ENCODE measurements around the gene ERI2. TPM values are rescaled to one million over a fixed set of nuclear protein-coding genes. Genes with fewer than 3 reads are reported as not detected.

Gene ERI2, protein sequence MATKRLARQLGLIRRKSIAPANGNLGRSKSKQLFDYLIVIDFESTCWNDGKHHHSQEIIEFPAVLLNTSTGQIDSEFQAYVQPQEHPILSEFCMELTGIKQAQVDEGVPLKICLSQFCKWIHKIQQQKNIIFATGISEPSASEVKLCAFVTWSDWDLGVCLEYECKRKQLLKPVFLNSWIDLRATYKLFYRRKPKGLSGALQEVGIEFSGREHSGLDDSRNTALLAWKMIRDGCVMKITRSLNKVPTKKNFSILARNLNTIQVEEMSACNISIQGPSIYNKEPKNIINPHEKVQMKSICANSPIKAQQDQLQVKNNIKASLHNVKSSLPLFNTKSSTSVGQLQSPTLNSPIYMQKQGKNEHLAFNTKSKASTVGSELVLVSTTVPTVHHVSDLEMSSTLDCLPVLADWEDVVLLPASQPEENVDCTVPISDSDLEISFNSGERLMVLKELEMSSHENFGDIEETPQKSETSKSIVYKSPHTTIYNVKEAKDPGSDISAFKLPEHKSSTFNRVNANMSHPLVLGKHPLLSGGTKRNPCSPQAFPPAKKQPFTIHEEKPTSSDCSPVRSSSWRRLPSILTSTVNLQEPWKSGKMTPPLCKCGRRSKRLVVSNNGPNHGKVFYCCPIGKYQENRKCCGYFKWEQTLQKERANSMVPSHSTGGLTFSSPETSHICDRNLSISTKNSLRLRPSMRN
- 11.5 TPM for polyA plus RNA-seq (2013, experiment 1 of 2; ENCODE audit: insufficient read length)
- 14.0 TPM for polyA plus RNA-seq (2013, experiment 2 of 2; ENCODE audit: insufficient read length)

DNA sequence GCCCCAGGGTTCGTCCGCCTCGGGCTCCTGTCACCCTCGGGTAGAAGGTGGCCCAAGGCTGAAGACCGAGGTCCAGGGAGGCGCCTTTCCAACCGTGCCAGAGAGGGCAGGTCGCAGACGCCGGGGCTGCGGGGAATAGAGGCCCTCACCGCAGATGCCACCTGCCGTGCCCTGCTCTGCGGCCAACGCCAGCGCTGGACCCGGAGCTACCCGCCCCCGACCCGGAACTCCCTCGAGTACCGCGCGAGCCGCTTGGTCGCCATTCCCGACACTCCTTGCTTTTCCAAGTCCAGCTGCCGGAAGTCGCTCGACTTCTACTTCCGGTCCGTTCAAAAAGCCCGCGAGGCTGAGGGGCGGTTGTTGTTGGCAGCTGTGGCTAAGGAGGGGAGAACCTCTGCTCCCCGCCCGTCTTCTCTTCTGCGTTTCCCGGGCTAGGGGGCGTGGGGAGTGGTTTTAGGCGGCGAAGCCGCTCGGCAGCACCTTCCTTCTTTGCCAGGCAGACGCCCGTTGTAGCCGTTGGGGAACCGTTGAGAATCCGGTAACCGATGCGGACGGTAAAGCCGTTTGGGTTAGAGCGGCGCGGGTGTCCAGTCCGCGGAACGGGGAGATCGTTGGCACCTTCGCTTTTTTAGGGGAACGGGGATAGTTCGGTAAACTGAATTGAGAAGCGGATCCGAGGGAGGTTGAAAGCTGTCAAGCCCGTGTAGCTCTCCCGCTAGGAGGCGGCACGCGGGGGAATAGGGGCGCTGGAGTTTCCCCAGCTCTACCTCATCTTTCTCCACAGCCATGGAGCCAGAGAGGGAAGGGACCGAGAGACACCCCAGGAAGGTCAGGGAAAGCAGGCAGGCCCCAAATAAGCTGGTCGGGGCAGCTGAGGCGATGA, at the start of gene ERI2, which contains the start of gene REXO5:
Gene ERI2, minus strand, starts transcription at position 305 of the 883 bp plus-strand sequence. Its CDS starts 42 bp downstream, at position 263.
Gene REXO5, plus strand, starts transcription at position 360 of the 883 bp plus-strand sequence. Its CDS starts 427 bp downstream, at position 787.
- peak; percentile 97 for DNase-seq

DNA sequence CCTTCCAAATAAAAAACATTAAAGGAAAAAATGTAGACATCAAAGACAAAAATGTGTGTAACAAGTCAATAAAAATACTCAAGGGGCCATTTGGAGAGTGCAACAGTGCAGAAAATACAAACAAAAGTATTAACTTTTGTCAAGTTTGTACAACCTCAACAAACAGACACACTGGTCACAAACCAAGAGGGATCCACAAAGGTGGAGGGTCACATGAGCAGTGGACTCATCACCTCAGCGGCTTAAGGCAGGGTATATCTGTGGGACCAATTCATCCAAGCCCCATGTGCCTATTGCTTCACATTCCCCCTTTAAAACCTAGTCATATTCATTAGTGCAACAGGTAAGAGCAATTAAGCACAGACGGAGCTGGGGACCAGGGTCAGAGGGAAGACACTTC, 48.7 kb upstream of the ERI2 start:
- no peak for DNase-seq

DNA sequence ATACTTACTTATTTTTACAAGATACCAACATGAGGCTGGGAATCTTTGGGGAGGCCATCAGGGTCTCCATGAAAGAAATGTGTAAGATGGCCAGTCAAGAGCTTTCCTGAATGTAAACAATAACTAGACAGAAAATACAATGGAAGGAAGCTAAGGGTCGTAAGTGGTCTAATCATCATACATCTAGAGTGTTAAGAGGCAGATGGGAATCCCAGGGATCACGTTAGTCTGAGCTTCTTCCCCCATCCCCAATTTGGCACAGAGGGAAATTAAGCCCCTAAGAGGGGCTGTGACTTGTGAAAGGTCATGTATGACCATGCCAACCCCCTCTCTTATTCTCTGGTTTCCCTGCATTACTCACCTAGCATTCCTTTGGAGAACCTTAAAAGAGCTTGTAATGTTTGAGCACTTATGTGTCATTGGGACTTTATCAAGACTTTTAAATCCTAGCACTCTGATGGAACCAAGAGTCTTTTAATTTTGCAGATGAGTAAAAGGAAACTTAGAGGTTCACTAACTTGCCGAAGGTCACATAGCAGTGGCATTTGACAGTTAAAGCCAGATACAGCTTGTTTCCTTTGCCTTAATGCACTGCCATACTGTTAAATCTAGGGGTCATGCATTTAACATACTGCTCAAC, 47.8 kb upstream of the ERI2 start:
- DNase-seq, result no peak

DNA sequence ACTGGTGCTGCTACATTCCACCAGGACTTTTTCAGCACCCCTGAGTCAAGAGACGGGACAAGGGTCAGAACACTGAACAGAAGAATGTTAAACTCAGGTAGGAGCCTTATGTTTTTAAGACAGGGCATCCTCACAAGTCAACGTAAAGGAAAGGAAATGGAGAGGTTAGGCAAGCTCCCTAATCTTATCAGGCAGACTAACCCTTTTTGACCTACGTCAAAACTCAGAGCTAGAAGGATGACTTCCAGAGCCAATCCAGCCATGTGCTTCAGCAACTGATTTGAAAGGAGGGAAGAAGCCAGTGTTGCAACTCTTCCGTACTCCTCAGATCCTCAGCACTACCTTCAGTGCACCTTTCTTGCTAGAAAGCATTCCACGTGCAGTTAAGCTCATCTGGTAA, 46.9 kb upstream of the ERI2 start:
- DNase-seq, result no peak

DNA sequence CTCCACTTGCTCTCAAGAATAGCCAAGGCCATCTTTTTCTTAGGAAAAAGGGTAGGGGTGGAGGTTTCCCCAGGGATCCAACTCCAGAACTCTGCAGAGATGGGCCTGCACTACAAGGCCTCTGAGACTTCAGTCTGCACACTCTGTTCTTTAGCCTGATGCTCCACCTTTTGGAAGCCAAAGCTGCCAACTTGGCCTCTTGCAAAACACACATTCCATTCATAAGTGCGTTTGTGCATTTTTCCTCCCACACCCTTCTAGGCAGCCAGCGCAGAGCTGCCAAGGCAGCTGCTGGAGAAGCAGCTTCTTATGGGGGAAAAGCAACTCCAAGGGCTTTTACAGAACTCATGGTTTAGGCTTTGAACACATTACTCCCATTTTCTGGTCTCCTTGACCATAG, 45.3 kb upstream of the ERI2 start:
- DNase-seq, result peak; percentile 89

DNA sequence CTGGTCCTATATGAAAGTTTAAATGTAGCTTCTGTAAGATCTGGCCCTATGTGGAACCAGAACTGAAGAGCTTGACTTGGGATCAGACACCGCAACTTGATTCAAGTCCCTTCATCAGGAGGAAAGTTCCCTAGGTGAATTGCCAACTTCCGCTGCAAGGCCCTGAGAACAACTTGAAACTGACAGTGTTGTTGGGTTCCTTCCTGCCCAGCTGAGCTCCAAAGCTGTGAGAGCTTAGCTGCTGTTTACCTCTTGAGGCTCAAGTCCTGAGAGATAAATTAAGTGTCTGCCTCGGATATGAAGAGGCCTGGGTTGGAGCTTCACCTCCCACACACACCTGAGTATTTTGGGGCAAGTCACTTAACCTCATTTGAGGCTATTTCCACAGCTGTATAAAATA, 44.7 kb upstream of the ERI2 start:
- DNase-seq, result no peak

DNA sequence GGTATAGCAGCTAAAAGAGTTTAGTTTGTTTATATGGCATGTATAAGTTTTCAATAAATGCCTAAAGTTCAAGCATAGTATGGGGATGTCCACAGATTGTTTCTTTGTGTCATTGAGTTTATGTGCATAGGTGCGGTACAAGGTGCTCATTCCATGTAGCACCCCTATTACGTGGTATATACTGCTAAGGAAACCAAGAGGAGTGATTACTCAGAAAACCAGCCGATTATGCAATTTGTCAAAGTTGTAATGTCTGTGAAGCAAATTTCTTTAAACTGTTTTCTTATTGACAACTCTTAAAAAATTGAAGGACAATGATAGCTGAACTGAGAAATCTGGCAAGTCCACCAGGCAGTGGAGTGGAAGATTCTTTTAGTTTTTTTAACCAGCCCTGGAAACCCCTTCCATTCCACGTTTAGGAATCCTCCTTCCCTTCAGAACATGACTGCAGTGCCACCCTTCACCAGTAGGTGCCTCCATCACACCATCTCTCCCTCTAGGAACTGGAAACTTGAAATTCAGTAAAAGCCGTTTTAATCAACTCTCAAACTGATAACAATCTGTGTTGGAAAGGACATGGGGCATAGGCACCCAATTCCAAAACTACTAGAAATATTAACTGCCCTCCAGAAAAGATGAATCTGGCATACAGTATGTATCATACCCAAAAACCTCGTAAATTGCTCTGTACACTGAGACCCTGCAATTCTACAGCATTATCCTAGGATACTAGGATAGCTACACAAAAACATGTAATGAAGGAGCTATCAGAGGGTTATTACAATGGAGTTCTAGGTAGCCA, 43.5 kb upstream of the ERI2 start:
- peak; percentile 69 for DNase-seq

DNA sequence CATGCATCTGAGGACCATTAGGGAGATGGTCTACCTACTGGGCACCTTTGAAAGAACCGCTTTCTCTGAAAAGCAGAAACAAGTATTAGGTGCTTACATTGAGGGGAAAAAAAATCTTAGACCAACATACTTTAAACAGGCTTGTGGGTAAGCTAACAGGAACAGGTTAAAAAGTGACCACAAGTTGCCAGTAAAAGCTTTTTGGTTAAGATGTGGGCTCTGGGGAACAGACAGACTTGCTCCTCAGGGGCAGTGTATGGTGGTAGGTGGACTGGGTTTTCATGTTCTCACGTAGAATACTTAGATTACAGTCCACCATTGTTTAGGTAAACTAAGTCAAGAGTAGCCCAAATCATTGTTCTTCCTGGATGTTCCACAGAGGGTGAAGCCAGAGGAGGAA, 41.3 kb upstream of the ERI2 start:
- no peak for DNase-seq

DNA sequence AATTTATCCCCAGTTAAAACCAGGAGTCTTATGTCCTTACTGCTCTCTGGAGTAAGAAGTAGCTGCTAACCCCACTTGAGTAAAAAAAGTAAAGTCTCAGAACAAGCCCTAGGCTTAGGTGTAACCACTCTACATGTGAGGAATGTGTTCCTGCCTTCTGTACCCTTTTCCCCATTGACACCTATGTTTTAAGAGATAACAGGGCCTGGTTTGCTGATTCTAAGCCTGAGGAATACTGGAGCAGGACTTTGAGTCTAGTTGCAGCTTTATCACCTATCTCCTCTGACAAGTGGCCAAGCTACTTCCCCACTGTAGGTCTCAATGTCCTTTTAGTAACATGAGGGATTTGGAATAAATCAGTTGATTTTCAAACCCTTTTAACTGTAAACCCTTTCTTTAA, 40.3 kb upstream of the ERI2 start:
- no peak for DNase-seq

DNA sequence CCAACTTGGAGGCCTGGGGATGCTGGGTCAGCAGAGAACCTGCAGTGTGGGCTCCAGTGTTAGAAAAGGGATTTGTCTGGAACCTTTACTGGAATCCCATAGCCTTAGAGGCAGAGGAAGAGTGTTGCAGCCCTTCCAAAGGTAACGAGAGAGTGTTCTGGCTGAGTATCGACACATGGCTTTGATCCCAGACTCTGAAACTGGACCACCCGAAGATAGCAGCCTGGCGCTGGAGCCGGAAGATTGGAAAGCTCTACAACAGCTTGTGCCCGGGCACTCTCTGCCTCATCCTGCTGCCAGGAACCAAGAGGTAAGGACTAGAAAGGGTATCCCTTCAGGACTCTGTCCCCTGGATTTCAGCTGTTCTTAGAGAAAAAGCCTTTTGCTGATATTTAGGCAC, 39.8 kb upstream of the ERI2 start:
- DNase-seq, result no peak

DNA sequence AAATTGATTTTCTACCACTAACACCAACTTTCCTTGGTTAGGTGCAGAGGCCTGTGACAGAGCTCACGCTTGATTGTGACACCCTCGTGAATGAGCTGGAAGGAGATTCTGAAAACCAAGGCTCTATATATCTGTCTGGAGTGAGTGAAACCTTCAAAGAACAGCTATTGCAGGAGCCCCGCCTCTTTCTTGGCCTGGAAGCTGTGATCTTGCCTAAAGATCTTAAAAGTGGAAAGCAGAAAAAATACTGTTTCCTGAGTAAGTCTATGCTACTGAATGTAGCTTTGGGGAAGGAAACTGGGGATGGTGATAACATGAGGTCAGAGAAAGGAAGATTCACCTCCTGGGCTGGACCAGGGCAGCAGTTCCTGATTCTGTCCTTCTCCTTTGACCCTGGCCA, 38.3 kb upstream of the ERI2 start:
- no peak for DNase-seq

DNA sequence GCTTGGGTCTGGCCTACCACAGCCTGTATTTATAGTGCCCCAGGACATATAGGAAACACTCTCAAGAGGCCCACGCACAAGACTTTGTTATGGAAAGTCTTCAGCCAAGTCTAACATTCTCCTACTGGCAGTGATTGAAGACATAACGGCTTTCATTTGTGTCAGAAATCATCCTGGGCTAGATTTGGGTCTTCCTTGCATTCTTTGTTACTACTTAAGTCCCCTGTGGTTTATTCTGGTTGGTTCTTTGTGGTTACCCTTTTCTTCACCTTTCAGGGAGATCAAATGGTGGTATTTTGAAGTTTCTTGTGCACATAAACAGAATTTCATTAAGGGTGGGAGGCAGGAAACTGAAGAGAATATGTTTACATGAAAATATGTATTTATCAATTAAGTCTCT, 37.8 kb upstream of the ERI2 start:
- DNase-seq, result no peak

DNA sequence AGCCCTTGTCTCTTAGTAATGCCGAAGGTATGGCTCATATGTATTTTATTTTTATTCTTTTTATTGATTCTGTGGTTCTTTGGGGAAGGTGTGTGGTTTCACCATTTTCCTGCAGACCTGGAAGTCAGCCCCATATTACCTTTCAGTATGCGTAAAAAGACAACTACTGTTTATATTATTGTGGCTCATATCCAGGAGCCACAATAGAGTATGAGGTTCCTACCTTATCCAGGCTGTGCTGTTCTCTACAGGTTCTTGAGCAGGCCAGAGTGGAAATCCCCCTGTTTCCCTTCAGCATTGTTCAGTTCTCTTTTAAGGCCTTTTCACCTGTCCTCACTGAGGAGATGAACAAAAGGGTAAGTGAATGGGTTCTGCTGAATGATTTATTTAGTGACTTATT, 33.2 kb upstream of the ERI2 start:
- DNase-seq, result no peak

DNA sequence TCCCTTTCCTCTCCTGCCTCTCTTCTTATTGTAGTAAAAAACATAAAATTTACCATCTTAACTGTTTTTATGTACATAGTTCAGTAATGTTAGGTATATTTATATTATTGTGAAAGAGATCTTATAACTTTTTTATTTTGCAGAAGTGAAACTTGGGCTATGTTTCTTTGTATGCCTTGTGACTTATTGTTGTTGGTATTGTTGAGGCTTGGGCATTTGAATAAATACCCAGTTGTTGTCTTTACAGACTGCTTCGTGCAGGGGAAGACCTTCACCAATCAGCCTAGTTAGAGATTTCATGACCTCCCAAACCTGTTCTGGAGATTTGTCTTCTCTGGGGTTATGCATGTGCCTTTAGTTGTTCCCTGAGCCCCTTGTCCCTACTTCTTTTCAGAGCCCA, 32.0 kb upstream of the ERI2 start:
- no peak for DNase-seq

DNA sequence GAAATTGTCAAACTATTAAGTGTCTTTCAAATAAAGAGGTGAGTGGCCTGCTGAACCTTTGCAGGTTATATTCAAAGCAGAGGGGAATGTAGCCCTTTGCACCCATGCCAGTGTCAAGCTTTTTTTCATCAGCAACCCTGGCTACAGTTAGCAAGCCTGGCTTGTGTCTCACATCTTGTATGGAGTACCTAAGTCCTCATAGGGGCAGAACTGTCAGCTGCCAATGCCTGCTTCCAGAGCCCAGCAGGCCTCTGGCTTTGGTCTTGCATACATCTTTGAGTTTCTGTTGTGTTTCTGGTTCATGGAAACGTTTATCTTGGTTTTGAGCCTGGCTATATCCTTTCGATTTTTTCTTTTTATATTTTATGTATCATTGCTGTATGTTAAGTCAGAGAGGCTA, 26.8 kb upstream of the ERI2 start:
- no peak for DNase-seq

DNA sequence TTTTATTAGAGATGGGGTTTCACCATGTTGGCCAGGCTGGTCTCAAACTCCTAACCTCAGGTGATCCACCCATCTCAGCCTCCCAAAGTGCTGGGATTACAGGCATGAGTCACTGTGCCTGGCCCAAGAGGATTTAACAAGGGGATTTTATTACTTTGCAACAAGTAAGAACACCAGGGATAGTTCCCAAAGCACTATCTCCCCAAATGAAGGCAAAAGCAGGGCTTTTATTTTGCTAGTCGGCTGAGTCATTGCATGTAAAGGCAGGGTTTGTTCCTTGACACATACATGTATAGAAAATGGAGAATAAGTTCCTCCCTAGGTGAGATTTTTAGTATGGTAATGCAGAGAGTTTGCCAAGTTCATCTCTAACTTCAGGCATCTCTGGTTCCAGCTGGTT, 24.1 kb upstream of the ERI2 start:
- DNase-seq, result no peak

DNA sequence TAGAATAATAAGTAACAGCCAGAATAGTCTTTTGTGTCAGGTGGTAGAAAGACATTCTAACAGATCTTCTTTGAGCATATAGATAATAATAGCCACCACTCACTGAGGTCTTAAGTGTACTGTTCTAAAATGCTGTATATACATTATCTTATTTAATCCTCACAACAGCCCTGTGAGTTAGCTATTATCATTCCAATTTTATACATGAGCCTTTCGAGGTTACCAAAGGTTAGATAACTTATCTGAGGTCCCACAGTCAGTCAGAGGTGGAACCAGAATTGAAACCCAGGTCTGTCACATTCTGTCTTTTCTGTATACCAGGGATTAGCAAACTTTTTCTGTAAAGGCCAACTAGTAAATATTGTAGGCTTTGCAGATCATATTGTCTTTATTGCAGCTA, 23.3 kb upstream of the ERI2 start:
- no peak for DNase-seq

DNA sequence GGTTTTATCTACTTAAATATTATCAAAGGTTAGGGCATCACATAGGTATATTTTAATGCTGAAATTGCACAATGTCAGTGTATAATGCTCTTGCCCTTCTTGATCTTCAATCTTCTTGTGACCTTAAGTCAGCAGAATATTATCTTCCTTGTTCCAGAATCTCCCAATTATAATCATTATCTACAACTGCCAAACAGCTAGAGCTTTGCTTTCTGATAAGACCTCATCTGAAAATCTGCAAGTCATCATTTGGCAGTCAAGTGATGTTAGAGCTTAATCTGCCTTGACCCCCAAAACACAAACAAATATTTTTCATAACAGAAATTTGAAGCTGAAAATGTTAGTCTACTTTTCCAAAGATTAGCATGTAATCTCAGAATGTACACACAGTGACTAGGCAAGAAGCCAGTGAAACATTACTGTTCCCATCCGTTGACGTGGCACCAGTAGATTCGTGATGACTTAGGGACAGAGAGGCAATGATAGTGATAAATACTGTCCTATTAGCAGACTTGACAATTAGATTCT, 19.8 kb upstream of the ERI2 start:
- no peak for DNase-seq

DNA sequence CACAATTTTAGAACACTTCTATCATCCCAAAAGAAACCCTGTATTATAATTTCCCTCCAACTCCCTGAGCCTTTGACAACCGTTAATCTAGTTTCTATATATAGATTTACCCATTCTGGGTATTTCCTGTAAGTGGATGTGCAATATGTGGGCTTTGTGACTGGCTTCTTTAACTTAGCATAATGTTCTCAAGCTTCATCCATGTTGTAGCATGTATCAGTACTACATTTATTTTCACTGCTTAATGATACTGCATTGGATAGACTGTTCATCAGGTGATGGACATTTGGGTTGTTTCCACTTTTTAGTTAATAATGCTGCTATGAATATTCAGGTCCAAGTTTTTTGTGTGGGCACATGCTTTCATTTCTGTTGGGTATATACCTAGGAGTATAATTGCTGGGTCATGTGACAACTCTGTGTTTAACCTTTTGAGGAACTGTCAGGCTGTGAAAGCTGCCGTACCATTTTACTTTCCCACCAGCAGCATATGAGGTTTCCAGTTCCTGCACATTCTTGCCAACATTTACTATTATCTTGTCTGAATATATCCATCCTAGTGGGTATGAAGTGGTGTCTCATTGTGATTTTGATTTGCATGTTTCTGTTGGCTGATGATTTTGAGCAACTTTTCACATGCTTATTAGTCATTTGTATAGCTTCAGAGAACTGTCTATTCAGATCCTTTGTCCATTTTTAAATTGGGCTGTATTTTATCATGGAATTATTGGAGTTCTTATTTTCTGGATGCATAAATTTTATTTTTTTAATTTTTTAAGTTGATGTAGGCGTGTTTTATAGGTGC, 16.5 kb upstream of the ERI2 start:
- no peak for DNase-seq

DNA sequence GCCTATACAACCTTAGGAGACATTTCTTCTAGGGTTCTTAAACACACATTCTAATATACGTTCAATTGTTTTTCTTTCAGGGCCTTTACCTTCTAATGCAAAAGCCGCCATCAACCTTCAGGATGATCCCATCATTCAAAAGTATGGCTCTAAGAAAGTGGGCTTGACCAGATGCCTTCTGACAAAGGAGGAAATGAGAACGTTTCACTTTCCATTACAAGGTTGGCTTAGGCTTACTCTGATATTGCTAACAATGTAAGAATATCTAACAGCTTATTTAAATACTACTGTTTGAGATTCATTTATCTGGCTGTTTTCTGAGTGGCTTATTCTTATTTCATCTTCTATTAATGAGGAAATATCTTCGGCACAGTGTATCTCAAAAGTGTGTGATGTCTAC, 15.4 kb upstream of the ERI2 start:
- no peak for DNase-seq
